Tibial nerve (tissue), 4 donors: Measurements from ENCODE around the gene IFT172. TPM values are rescaled to one million over a fixed set of nuclear protein-coding genes. Genes with fewer than 3 reads are reported as not detected.

Experiments
- DNase-seq, 2 donors: peaks; one replicate each; pipeline ENCODE4 v3.0.0-alpha.2; 2019; ENCODE audit warnings: low spot score in 2 of 2
- H3K27ac ChIP-seq, 4 donors: fragments of 200-600 bp; sonication (generic) in 3 of 4; one replicate each; pipeline ENCODE4 v1.5.1; 2017 to 2019; ENCODE audit warnings: mild to moderate bottlenecking in 1 of 4
- H3K27me3 ChIP-seq, 2 donors: fragments of 200-600 bp; sonication (generic) in 1 of 2; one replicate each; pipeline versions ENCODE4 v1.5.1 to v1.6.0; 2017 to 2019
- H3K36me3 ChIP-seq, 3 donors: fragments of 200-600 bp; sonication (generic); one replicate each; pipeline ENCODE4 v1.5.1; 2018 to 2019
- H3K4me1 ChIP-seq, 4 donors: fragments of 200-600 bp; sonication (generic) in 3 of 4; one replicate each; pipeline ENCODE4 v1.5.1; 2017 to 2019
- H3K4me3 ChIP-seq, 4 donors: fragments of 200-600 bp; sonication (generic) in 3 of 4; one replicate each; pipeline ENCODE4 v1.5.1; 2017 to 2019; ENCODE audit warnings: mild to moderate bottlenecking in 1 of 4, moderate library complexity in 1 of 4
- H3K9me3 ChIP-seq, 4 donors: fragments of 200-600 bp; sonication (generic) in 3 of 4; one replicate each; pipeline ENCODE4 v1.5.1; 2017 to 2019
- CTCF ChIP-seq, 5 experiments: fragments of 200-600 bp in 3 of 5; fragments of 450-650 bp in 2 of 5; sonication (generic) in 3 of 5; IDR thresholded peaks; one replicate each; pipeline ENCODE4 v1.5.1; 2016 to 2019; ENCODE audit warnings: antibody characterized with exemption in 5 of 5, mild to moderate bottlenecking in 3 of 5, moderate library complexity in 2 of 5
- EP300 ChIP-seq, 2 donors: sonication (generic); formaldehyde crosslinking; IDR thresholded peaks; one replicate each; pipeline ENCODE4 v1.6.1; 2017; ENCODE audit warnings: antibody characterized with exemption in 2 of 2, mild to moderate bottlenecking in 1 of 2
- POLR2A ChIP-seq, 2 donors: fragments of 450-650 bp; IDR thresholded peaks; one replicate each; pipeline ENCODE4 v1.6.1; 2017; ENCODE audit warnings: antibody characterized with exemption in 2 of 2, mild to moderate bottlenecking in 2 of 2, moderate library complexity in 2 of 2
- WGBS, 2 donors: methylation state at CpG; one replicate each; pipeline ENCODE4 v1.1.5; 2018; 5-methylcytosine and 5-hydroxymethylcytosine counted together
- total RNA-seq, 4 donors: library from RNA; depleted of rRNA; stranded (reverse); fragments of >200 nt; gene quantifications; one replicate each; pipeline ENCODE4 v1.1.0, GENCODE V29; 2016

IFT172 gene
- total RNA-seq, 4 donors from 2014 or later: 27.8 to 61.4 (median 40.9) TPM

DNA sequence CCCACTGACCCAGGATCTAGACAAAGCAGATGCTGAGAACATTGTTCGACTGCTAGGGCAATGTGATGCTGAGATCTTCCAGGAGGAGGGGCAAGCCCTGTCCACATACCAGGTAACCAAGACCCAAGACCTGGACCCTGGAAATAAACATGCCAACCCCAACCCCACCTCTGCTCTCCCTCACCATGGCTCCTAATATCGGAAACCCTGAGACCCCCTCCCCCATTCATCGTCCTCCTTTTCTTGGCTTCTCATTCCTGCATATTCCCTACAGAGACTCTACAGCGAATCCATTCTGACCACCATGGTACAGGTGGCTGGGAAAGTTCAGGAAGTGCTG, 7.7 kb upstream of the IFT172 start:
- no peak for DNase-seq

GRCh38 chr2:27496357-27497287, 7.1 kb upstream of the IFT172 start, which contains the start of gene GCKR:
TSS of gene GCKR (plus strand) at chr2:27496839. CDS start at chr2:27496905, 66 bp downstream.
- Histone ChIP-seq H3K27ac (no peak within 1 kb of the TSS), H3K36me3 (peaks cover 0 to 6% (median 0%) of the 10 kb centered on the region in 3 donors), H3K27me3 (peaks cover 0 to 14% of the 10 kb centered on the region in 2 donors), H3K4me1 (peaks cover 0 to 17% (median 3%) of the 10 kb centered on the region in 4 donors), H3K4me3 (no peak within 1 kb of the TSS), H3K9me3 (no peaks in the 10 kb centered on the region)
- no peak for TF ChIP-seq CTCF (IDR thresholded peaks at IDR 0.05)
- no peak for TF ChIP-seq EP300 (IDR thresholded peaks at IDR 0.05)
- no peak for TF ChIP-seq POLR2A (IDR thresholded peaks at IDR 0.05)
- WGBS, 2 donors: 60 to 82% methylated on average over 10 to 12 of the region's 12 CpGs
- no peak for DNase-seq

More for the DNA sequence above, 7.7 kb upstream of the IFT172 start:
- 73 to 78% methylated on average over 4 of the region's 4 CpGs for WGBS, 2 donors
- TF ChIP-seq POLR2A (IDR thresholded peaks at IDR 0.05) (no peak), CTCF (IDR thresholded peaks at IDR 0.05) (no peak), EP300 (IDR thresholded peaks at IDR 0.05) (no peak)
- H3K27ac ChIP-seq: no peak overlapping the region
- peaks cover 0 to 17% (median 3%) of the 10 kb centered on the region in 4 donors for H3K4me1 ChIP-seq
- H3K27me3 ChIP-seq: peaks cover 0 to 14% of the 10 kb centered on the region in 2 donors
- H3K36me3 ChIP-seq: peaks cover 0 to 4% (median 0%) of the 10 kb centered on the region in 3 donors
- H3K4me3 ChIP-seq: no peak overlapping the region
- no peaks in the 10 kb centered on the region for H3K9me3 ChIP-seq

DNA sequence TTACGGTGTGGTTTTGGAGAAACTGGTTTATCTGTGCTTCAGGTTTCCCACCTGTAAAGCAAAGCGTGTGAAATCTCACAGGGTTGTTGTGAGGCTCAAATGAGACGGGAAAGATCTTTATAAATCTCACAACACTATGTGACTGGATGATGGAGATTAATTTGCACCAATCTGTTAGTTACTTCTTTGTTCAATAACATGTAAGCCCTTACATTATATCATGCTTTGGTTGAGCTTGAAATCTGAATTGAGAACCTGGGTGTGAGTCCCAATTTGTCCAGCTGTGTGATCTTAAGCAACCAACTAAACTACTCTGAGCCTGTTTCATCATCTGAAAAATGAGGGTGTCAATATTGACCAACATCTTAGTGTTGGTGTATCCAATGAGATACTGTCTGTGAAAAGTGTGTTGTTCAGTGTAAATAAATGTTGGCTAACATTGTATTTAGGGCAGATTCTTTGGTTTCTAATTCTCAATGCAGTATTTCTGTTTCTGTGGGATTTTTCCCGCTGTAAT, 6.4 kb upstream of the IFT172 start:
- Histone ChIP-seq H3K27me3 (peaks cover 0 to 14% of the 10 kb centered on the region in 2 donors), H3K36me3 (peaks cover 0 to 6% (median 0%) of the 10 kb centered on the region in 3 donors), H3K27ac (no peak overlapping the region), H3K4me3 (no peak overlapping the region), H3K4me1 (peaks cover 0 to 17% (median 3%) of the 10 kb centered on the region in 4 donors), H3K9me3 (no peaks in the 10 kb centered on the region)
- WGBS, 2 donors: 56 to 59% methylated on average over 4 of the region's 4 CpGs
- TF ChIP-seq CTCF (IDR thresholded peaks at IDR 0.05) (no peak), EP300 (IDR thresholded peaks at IDR 0.05) (no peak), POLR2A (IDR thresholded peaks at IDR 0.05) (no peak)
- no peak for DNase-seq

DNA sequence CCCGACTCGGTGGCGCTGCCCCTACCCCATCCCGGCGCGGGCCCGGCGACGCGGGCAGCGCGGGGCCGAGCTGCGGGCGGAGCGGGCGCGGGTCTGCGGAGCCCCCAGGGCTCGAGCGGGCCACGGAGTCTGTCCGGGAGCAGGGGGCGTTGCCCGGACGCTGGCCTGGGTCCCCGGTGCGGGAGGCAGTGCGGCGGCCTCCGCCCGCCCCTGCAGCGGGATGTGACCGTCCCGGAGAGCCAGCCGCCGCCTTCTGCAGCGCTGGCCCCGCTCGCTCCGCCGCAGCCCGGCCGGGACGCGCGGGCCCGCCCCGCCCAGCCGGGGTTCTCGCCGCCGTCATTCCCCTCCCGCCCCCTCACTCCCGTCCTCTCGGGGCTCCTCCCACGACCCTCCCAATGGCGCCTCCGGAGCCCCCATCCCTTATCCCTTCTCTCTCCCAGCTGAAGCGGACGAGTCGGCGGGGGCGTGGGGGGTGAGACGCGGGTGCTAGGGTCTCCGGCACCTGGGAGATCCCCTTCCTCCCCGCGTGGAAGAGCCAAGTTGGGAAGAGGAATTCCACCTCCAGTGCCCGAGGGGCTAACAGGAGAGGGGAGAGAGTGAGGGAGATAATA, 5.5 kb upstream of the IFT172 start, which contains the start of gene FNDC4:
Gene FNDC4 (minus strand): TSS at position 257 of the 611 bp plus-strand sequence. CDS start 521 bp downstream, outside the sequence.
- Histone ChIP-seq H3K4me1 (peaks cover 0 to 20% (median 3%) of the 10 kb centered on the region in 4 donors), H3K27me3 (peaks cover 0 to 14% of the 10 kb centered on the region in 2 donors), H3K27ac (peak within 1 kb of the TSS in 3 of 4 donors; percentile 3 to 72 (median 46)), H3K36me3 (peaks cover 0 to 6% (median 0%) of the 10 kb centered on the region in 3 donors), H3K9me3 (no peaks in the 10 kb centered on the region), H3K4me3 (peak within 1 kb of the TSS; percentile 45 to 73 (median 48))
- 1% methylated on average over 26 to 36 of the region's 70 CpGs for WGBS, 2 donors
- TF ChIP-seq CTCF (IDR thresholded peaks at IDR 0.05): no peak
- TF ChIP-seq EP300 (IDR thresholded peaks at IDR 0.05): no peak
- no peak for TF ChIP-seq POLR2A (IDR thresholded peaks at IDR 0.05)
- DNase-seq: no peak
